ENCODE results near the gene TMCO4. TPM values are rescaled to one million over a fixed set of nuclear protein-coding genes. Genes with fewer than 3 reads are reported as not detected.

Gene TMCO4
- total and polyA plus RNA-seq, 2 of the 4 experiments (the other 2 are of a cell fraction), result 7.3 to 8.6 TPM

DNA sequence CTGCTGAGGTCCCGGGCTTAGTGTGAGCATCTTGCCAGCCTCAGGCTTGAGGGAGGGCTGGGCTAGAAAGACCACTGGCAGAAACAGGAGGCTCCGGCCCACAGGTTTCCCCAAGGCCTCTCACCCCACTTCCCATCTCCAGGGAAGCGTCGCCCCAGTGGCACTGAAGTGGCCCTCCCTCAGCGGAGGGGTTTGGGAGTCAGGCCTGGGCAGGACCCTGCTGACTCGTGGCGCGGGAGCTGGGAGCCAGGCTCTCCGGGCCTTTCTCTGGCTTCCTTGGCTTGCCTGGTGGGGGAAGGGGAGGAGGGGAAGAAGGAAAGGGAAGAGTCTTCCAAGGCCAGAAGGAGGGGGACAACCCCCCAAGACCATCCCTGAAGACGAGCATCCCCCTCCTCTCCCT is 142.2 kb downstream of the TMCO4 start:
- Histone ChIP-seq H2AK5ac (ENCODE audit: low read depth, low read length) (no peak overlapping the region), H4K8ac (ENCODE audit: low read depth in 2 of 2, low read length in 2 of 2) (no peak overlapping the region), H3K18ac (ENCODE audit: low read depth, low read length) (no peak overlapping the region), H2BK120ac (ENCODE audit: low read depth, low read length) (no peak overlapping the region), H3K9me1 (ENCODE audit: insufficient read depth, low read length) (peaks cover 6% of the 10 kb centered on the region), H4K91ac (ENCODE audit: insufficient read depth, low read depth, low read length) (no peak overlapping the region), H3K14ac (replicated peaks; ENCODE audit: low read depth, low read length) (no peak overlapping the region), H3K36me3 (ENCODE audit: control insufficient read depth, insufficient read depth, low read length) (peaks cover 23% of the 10 kb centered on the region; the same call in 1 of the 2 replicates), H4K5ac (ENCODE audit: low read depth, low read length) (no peak overlapping the region), H3K4me2 (ENCODE audit: low read depth, low read length) (no peak overlapping the region), H3K9me3 (ENCODE audit: control insufficient read depth, insufficient read depth, low read length) (no peaks in the 10 kb centered on the region), H4K20me1 (ENCODE audit: insufficient read depth, low read length) (peaks cover 30% of the 10 kb centered on the region), H3K4ac (ENCODE audit: low read depth, low read length) (no peak overlapping the region), H2BK5ac (ENCODE audit: low read depth, low read length, poor library complexity, severe bottlenecking) (no peak overlapping the region), H3K23ac (ENCODE audit: low read depth, low read length) (no peak overlapping the region), H2BK20ac (ENCODE audit: low read depth, low read length) (no peak overlapping the region), H3K79me1 (ENCODE audit: low read depth in 1 of 2, low read length in 2 of 2) (peaks cover 0 to 16% of the 10 kb centered on the region in 2 experiments; a peak in 1 of 4 replicates), H2BK15ac (ENCODE audit: low read depth, low read length) (no peak overlapping the region), H2AK9ac (replicated peaks; ENCODE audit: low read depth, low read length, poor library complexity) (no peak overlapping the region), H2AFZ (replicated peaks; ENCODE audit: low read length, poor library complexity) (peak overlapping the region; percentile 29), H3K9ac (ENCODE audit: low read depth, low read length) (no peak overlapping the region), H3K56ac (ENCODE audit: extremely low read depth, insufficient read depth, low read length) (no peak overlapping the region), H3K27ac (ENCODE audit: insufficient read depth, low read length) (no peak overlapping the region), H3K4me3 (ENCODE audit: insufficient read depth, low read depth, low read length) (no peak overlapping the region), H3K4me1 (ENCODE audit: control insufficient read depth, insufficient read depth, low read length) (peaks cover 1% of the 10 kb centered on the region; the same call in 1 of the 2 replicates), H3K27me3 (ENCODE audit: control insufficient read depth, insufficient read depth, low read length) (peaks cover 2% of the 10 kb centered on the region; the same call in 1 of the 2 replicates)
- TSS peak; percentile 95 for BruUV-seq (replicated peaks)
- ATAC-seq (ENCODE audit: low read depth), result no peak
- no peak for TF ChIP-seq MAZ (IDR thresholded peaks at IDR 0.05; ENCODE audit: borderline replicate concordance, low read depth, low read length)
- TF ChIP-seq MAFK (IDR thresholded peaks at IDR 0.05; ENCODE audit: low read depth, low read length), result no peak
- no peak for TF ChIP-seq CEBPB (IDR thresholded peaks at IDR 0.05; ENCODE audit: low read depth, low read length)
- TF ChIP-seq RFX5 (IDR thresholded peaks at IDR 0.05; ENCODE audit: low read depth, low read length), result no peak
- TF ChIP-seq RCOR1 (IDR thresholded peaks at IDR 0.05; ENCODE audit: insufficient replicate concordance, low read length), result no peak
- no peak for TF ChIP-seq BHLHE40 (IDR thresholded peaks at IDR 0.05; ENCODE audit: low read depth, low read length)
- TF ChIP-seq FOS (IDR thresholded peaks at IDR 0.05; ENCODE audit: low read depth, low read length), result no peak
- TF ChIP-seq, protein P1, sequence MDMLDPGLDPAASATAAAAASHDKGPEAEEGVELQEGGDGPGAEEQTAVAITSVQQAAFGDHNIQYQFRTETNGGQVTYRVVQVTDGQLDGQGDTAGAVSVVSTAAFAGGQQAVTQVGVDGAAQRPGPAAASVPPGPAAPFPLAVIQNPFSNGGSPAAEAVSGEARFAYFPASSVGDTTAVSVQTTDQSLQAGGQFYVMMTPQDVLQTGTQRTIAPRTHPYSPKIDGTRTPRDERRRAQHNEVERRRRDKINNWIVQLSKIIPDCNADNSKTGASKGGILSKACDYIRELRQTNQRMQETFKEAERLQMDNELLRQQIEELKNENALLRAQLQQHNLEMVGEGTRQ (IDR thresholded peaks at IDR 0.05; ENCODE audit: low read depth, low read length), result no peak
- no peak for TF ChIP-seq POLR2A (IDR thresholded peaks at IDR 0.05; ENCODE audit: low read depth, low read length)
- no peak for TF ChIP-seq NFE2L2 (IDR thresholded peaks at IDR 0.05; ENCODE audit: low read depth, low read length)
- TF ChIP-seq, protein P2, sequence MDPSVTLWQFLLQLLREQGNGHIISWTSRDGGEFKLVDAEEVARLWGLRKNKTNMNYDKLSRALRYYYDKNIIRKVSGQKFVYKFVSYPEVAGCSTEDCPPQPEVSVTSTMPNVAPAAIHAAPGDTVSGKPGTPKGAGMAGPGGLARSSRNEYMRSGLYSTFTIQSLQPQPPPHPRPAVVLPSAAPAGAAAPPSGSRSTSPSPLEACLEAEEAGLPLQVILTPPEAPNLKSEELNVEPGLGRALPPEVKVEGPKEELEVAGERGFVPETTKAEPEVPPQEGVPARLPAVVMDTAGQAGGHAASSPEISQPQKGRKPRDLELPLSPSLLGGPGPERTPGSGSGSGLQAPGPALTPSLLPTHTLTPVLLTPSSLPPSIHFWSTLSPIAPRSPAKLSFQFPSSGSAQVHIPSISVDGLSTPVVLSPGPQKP (IDR thresholded peaks at IDR 0.05; ENCODE audit: borderline replicate concordance, low read depth, low read length), result no peak
- TF ChIP-seq CHD1 (IDR thresholded peaks at IDR 0.05; ENCODE audit: low read depth, low read length), result no peak
- TF ChIP-seq SMC3 (IDR thresholded peaks at IDR 0.05; ENCODE audit: low read depth, low read length), result no peak
- no peak for TF ChIP-seq RAD21 (IDR thresholded peaks at IDR 0.05; ENCODE audit: low read length)
- ChIA-PET POLR2A (ENCODE audit: unreplicated experiment) (no interaction called here), CTCF (no interaction called here)
- intact Hi-C loops (cut with micrococcal nuclease), result no loop called here
- no CpG with 5 or more reads among the region's 10 CpGs for WGBS, 2 experiments (ENCODE audit: extremely low coverage in 2 of 2, insufficient read length in 1 of 2)
- in situ Hi-C loops (cut with MboI; ENCODE audit: low sequenced_read_pairs), result no loop called here
- no peak for DNase-seq
- dilution Hi-C loops (cut with HindIII; ENCODE audit: low sequenced_read_pairs, unreplicated experiment), result no loop called here
